ENCODE data around the gene VARS2.

The VARS2 gene

GRCh38 chr6:30881392-30882203 is 32.4 kb upstream of the VARS2 start:
- no peak overlapping the region for H3K4me3 ChIP-seq (replicated peaks; ENCODE audit: low read depth, low read length)
- TF ChIP-seq, protein P1, sequence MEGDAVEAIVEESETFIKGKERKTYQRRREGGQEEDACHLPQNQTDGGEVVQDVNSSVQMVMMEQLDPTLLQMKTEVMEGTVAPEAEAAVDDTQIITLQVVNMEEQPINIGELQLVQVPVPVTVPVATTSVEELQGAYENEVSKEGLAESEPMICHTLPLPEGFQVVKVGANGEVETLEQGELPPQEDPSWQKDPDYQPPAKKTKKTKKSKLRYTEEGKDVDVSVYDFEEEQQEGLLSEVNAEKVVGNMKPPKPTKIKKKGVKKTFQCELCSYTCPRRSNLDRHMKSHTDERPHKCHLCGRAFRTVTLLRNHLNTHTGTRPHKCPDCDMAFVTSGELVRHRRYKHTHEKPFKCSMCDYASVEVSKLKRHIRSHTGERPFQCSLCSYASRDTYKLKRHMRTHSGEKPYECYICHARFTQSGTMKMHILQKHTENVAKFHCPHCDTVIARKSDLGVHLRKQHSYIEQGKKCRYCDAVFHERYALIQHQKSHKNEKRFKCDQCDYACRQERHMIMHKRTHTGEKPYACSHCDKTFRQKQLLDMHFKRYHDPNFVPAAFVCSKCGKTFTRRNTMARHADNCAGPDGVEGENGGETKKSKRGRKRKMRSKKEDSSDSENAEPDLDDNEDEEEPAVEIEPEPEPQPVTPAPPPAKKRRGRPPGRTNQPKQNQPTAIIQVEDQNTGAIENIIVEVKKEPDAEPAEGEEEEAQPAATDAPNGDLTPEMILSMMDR (IDR thresholded peaks at IDR 0.05; ENCODE audit: low read depth, low read length, missing control alignments), result no peak
- no peak for DNase-seq (ENCODE audit: extremely low read depth, low read depth)

DNA sequence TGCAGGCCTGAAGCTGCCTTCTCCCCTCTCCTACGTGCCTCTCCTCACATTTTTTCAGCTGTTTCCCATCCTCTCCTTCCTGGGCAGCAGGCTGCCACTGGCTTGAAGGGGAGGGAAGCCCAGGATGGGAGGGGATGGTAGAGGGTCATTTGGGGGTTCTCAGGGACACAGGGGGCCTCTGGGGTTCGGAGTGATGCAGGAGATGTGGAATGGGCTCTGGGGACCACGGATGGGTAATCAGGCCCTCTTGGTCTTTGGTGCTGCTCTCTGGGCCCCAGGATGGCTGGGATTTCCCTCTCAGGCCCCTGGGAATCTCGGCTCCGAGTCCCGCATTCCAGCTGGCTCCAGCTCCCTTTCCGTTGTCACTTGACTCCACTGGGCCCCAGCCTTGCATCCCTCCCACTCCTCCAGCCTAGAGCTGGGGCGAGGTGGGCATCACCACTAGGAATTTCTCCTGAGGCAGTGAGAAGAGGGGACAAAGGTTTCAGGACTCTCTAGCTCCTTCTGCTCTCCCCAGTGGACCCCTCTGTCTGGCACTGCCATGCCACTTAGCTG is 31.8 kb upstream of the VARS2 start:
- no peak overlapping the region for H3K4me3 ChIP-seq (replicated peaks; ENCODE audit: low read depth, low read length)
- DNase-seq (ENCODE audit: extremely low read depth, low read depth), result no peak
- TF ChIP-seq, protein P1 (IDR thresholded peaks at IDR 0.05; ENCODE audit: low read depth, low read length, missing control alignments), result no peak

GRCh38 chr6:30882759-30883684 is 31.0 kb upstream of the VARS2 start:
- no peak overlapping the region for H3K4me3 ChIP-seq (replicated peaks; ENCODE audit: low read depth, low read length)
- TF ChIP-seq, protein P1 (IDR thresholded peaks at IDR 0.05; ENCODE audit: low read depth, low read length, missing control alignments), result no peak
- no peak for DNase-seq (ENCODE audit: extremely low read depth, low read depth)

DNA sequence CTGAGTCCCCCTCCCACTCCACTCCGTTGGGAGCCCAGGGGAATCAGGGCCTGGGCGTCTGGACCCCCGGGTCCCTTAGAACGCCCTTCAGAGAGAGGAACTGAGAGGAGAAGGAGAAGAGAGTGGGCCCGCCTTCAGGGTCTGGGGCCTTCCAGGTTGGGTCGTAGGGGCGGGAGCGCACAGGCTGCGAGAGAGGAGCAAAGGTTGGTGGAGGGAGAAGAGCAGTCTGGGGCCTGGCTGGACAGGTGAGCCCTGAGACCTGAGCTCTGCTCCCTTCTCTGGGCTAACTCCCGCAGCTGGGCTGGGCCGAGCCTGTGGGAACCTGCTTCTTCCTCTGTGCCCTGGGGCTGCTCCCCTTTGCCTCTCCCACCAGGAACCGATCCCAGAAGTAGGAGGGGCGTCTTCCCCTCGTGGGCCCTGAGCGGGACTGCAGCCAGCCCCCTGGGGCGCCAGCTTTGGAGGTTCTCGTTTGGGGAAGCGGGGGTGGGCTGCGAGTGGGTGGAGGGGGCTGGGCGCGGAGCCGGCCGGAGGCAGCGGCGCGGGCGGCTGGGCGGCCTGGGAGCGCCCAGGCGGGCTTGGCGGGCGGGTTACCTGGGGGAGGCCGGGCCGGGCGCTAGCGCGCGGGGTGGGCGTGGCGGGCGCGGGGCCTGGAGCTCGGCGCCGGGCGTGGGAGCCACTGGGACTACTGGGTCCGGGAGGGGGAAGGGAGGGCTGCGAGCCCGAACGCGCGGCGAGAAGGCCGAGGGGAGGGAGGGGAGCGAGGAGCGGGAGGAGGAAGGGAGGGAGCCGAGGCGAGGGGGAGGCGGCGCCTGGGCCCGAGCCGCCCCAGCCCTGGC is 30.1 kb upstream of the VARS2 start, which contains the start of gene DDR1:
TSS of gene DDR1 (plus strand) at position 835 of the 836 bp plus-strand sequence. CDS start 4,211 bp downstream, outside the sequence.
- peak within 1 kb of the TSS; percentile 59 for H3K4me3 ChIP-seq (replicated peaks; ENCODE audit: low read depth, low read length)
- TF ChIP-seq, protein P1 (IDR thresholded peaks at IDR 0.05; ENCODE audit: low read depth, low read length, missing control alignments), result no peak
- DNase-seq (ENCODE audit: extremely low read depth, low read depth), result no peak

DNA sequence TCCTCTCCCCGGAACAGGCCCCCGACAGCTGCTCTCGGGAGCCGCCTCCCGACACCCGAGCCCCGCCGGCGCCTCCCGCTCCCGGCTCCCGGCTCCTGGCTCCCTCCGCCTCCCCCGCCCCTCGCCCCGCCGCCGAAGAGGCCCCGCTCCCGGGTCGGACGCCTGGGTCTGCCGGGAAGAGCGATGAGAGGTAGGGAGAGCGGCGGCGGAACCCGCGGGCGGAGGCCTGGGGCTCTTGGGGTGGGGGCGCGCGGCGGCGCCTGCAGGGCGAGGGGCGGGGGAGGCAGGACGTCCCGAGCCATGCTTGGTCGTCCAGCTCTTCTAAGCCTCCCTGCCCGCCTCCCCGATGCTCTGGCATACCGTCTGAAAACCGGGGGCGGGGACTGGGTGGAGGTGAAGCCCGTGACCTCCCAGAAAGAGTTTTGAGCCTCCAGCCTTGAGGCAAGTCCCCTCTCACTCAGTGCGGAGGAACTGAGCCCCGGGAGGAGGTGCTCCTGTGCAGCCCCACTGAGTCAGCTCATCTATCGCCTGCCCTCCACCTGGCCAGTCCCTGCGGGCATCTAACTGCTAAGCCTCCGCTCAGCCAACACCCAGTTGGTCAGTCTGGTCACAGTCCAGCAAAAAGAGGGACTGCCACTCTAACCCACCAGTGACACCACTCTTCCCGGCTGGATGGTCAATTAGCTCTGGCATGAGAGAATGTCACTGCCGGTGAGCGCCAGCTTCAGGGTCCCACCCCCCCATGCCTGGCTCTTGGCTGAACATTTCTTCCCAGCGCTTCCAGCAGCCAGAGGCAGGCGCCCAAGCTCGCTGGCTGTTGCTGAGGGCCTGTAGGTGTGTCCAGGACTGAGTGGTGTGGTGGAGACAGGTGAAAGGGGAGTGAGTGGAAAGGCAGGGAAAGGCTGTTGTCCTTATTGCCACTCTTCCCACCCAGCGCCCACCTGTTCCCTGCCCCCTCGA is 29.2 kb upstream of the VARS2 start:
- TF ChIP-seq, protein P1 (IDR thresholded peaks at IDR 0.05; ENCODE audit: low read depth, low read length, missing control alignments), result no peak
- no peak for DNase-seq (ENCODE audit: extremely low read depth, low read depth)

More for the DNA sequence above, 29.2 kb upstream of the VARS2 start:
- H3K4me3 ChIP-seq (replicated peaks; ENCODE audit: low read depth, low read length), result peak overlapping the region; percentile 59
